ENCODE results near the gene CMBL. TPM values are rescaled to one million over a fixed set of nuclear protein-coding genes. Genes with fewer than 3 reads are reported as not detected.

Gene CMBL
- polyA plus RNA-seq, 3 donors: 0.39 to 5.4 TPM; not detected in 1

GRCh38 chr5:10290438-10290837 lies 17.3 kb downstream of the CMBL start:
- Histone ChIP-seq H3K4me2 (replicated peaks; ENCODE audit: extremely low read depth, low read length, poor library complexity, severe bottlenecking) (no peak overlapping the region), H2AFZ (ENCODE audit: insufficient read depth, low read depth, low read length, poor library complexity, severe bottlenecking) (no peak overlapping the region), H3K4me1 (ENCODE audit: control insufficient read depth in 1 of 2, insufficient read depth in 2 of 2, low read length in 2 of 2) (no peaks in the 10 kb centered on the region), H3K9ac (ENCODE audit: insufficient read depth, low read length, poor library complexity, severe bottlenecking) (no peak overlapping the region), H3K4me3 (replicated peaks in 1 of 3; ENCODE audit: low read depth in 2 of 3, low read length in 3 of 3) (no peak overlapping the region), H3K36me3 (replicated peaks in 1 of 2; ENCODE audit: control insufficient read depth in 1 of 2, insufficient read depth in 2 of 2, low read length in 2 of 2) (no peaks in the 10 kb centered on the region), H3K27ac (ENCODE audit: low read depth in 1 of 2, low read length in 2 of 2) (no peak overlapping the region), H4K20me1 (ENCODE audit: insufficient read depth, low read length) (no peaks in the 10 kb centered on the region), H3K9me3 (replicated peaks in 1 of 2; ENCODE audit: control insufficient read depth in 1 of 2, insufficient read depth in 1 of 2, low read length in 2 of 2) (no peaks in the 10 kb centered on the region), H3K79me2 (ENCODE audit: insufficient read depth, low read length) (no peaks in the 10 kb centered on the region), H3K27me3 (ENCODE audit: control insufficient read depth in 2 of 2, insufficient read depth in 2 of 2, low read length in 2 of 2) (no peaks in the 10 kb centered on the region)
- no peak for TF ChIP-seq CTCF (IDR thresholded peaks at IDR 0.05)
- Mint-ChIP-seq H3K9me3 (peaks cover 0 to 1% (median 0%) of the 10 kb centered on the region in 7 donors), H3K27ac (no peak overlapping the region), H3K36me3 (no peaks in the 10 kb centered on the region), H3K4me1 (peaks cover 11% of the 10 kb centered on the region), H3K27me3 (ENCODE audit: low read depth in 3 of 3) (peaks cover 1 to 4% (median 2%) of the 10 kb centered on the region in 3 donors), H3K4me3 (no peak overlapping the region)
- DNase-seq: no peak
- WGBS (ENCODE audit: insufficient coverage): 77% methylated on average over 4 of the region's 9 CpGs
- intact Hi-C loops (cut with micrococcal nuclease): no loop called here

- H3K36me3 ChIP-seq (replicated peaks in 1 of 2; ENCODE audit: control insufficient read depth in 1 of 2, insufficient read depth in 2 of 2, low read length in 2 of 2): no peaks in the 10 kb centered on the region
- H3K27ac ChIP-seq (ENCODE audit: low read depth in 1 of 2, low read length in 2 of 2): no peak overlapping the region
- H3K9me3 ChIP-seq (replicated peaks in 1 of 2; ENCODE audit: control insufficient read depth in 1 of 2, insufficient read depth in 1 of 2, low read length in 2 of 2): no peaks in the 10 kb centered on the region
- H3K9ac ChIP-seq (ENCODE audit: insufficient read depth, low read length, poor library complexity, severe bottlenecking): no peak overlapping the region
- DNase-seq: no peak
- peaks cover 1 to 4% (median 2%) of the 10 kb centered on the region in 3 donors for H3K27me3 Mint-ChIP-seq (ENCODE audit: low read depth in 3 of 3)
- H3K4me3 Mint-ChIP-seq: no peak overlapping the region
- H3K27me3 ChIP-seq (ENCODE audit: control insufficient read depth in 2 of 2, insufficient read depth in 2 of 2, low read length in 2 of 2): no peaks in the 10 kb centered on the region
- H3K36me3 Mint-ChIP-seq: no peaks in the 10 kb centered on the region
- no peak overlapping the region for H3K4me2 ChIP-seq (replicated peaks; ENCODE audit: extremely low read depth, low read length, poor library complexity, severe bottlenecking)
- no peak overlapping the region for H2AFZ ChIP-seq (ENCODE audit: insufficient read depth, low read depth, low read length, poor library complexity, severe bottlenecking)
- no peak overlapping the region for H3K27ac Mint-ChIP-seq
- intact Hi-C loops (cut with micrococcal nuclease): no loop called here
- 98% methylated on average over 9 of the region's 10 CpGs for WGBS (ENCODE audit: insufficient coverage)
- no peaks in the 10 kb centered on the region for H3K4me1 ChIP-seq (ENCODE audit: control insufficient read depth in 1 of 2, insufficient read depth in 2 of 2, low read length in 2 of 2)
- peaks cover 11% of the 10 kb centered on the region for H3K4me1 Mint-ChIP-seq
- H3K4me3 ChIP-seq (replicated peaks in 1 of 3; ENCODE audit: low read depth in 2 of 3, low read length in 3 of 3): no peak overlapping the region
- no peaks in the 10 kb centered on the region for H4K20me1 ChIP-seq (ENCODE audit: insufficient read depth, low read length)
- no peak for TF ChIP-seq CTCF (IDR thresholded peaks at IDR 0.05)
- no peaks in the 10 kb centered on the region for H3K79me2 ChIP-seq (ENCODE audit: insufficient read depth, low read length)
- peaks cover 0 to 1% (median 0%) of the 10 kb centered on the region in 7 donors for H3K9me3 Mint-ChIP-seq
Measured at GRCh38 chr5:10289991-10290390, 17.7 kb downstream of the CMBL start.
